ENCODE results near the gene C4BPA.

The C4BPA gene

DNA sequence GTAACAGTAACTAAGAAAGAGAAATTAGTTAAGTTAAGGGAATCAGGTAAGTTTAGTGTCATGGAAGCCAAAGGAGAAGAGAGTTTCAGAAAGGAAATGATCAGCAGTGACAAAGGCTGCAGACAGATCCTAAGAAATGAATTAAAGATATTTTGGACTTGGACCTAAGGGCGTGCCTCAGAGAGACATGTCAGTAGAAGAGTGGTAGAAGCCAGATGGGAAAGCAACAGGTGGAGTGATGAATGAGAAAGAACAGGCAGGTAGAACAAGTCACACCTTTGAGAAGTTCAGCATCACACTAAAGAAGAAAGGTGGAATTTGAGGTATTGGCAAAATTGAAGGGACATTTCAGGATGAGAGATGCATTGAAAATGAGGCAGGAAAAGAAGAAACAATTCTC, 1.4 kb upstream of the C4BPA start:
- in situ Hi-C loops (cut with MboI; ENCODE audit: low sequenced_read_pairs) = no loop called here

DNA sequence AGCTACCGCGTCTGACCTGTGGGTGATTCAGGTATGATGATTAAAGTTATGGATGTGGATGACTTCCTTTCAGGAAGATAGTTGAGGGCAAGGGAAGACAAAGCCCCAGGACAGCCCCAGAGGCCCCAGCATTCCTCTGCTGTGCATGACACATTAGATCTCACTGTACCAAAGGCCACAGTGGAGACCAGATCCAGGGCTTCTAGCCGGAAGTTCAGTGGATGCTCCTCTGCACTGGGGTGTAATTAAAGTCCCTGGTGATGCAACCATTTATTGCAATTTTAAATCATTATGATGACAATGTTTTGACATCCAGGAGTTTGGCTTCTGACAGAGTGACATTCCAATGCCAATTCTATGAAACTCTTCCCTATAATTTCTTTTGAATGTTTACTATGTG, 5.0 kb downstream of the C4BPA start:
- in situ Hi-C loops (cut with MboI; ENCODE audit: low sequenced_read_pairs) = no loop called here

DNA sequence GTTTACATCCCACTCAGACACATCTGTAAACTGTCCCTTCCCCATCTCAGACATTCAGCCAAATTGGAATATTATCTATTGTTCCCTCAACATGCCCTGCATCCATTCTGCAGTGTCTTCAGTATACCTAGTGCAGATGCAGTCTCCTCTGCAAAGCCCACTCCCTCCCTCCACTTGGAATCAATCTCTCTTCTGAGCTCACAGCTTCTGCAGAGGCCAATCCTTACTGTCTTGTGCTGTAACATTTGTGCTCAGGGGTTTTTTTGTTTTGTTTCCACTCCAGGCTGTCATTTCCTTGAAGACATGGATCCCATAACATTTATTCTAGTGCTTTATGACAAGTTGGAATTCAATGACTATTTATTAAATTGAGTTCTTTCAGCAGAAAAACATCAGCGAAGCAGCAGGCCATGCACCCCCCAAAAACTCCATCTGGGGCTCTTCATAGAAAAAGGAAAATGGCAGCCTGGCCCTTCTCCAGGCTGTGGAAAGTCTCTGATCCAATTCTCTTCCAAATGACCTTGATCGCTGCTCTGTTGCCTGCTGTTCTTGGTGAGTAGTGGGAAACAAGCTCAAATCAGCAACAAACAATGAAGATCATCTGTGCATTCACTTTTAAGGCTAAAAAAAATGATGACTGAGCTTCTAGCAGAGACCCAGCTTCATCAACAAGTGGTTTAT, 8.7 kb downstream of the C4BPA start:
- in situ Hi-C loops (cut with MboI; ENCODE audit: low sequenced_read_pairs) = no loop called here

GRCh38 chr1:207115269-207115668, 11.2 kb downstream of the C4BPA start:
- in situ Hi-C loops (cut with MboI; ENCODE audit: low sequenced_read_pairs) = no loop called here

DNA sequence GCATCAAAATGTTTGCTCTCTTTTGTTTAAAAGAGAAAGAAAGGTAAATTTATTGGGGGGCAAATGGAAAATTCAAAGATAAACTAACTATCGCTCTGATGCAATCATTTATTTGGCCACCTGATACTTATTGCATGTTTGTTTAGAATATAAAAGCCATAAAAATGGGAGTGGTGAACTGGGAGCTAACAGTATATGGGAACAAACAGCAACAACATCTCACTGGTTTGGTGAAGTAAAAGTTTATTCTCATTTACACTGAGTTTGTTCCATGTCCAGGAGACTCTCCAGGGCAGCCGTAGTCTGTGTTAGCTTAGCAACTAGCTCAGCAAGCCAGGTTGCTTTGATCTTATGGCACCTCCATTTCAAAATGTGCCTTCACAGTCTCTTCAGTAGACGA, 20.4 kb downstream of the C4BPA start:
- in situ Hi-C loops (cut with MboI; ENCODE audit: low sequenced_read_pairs) = no loop called here

GRCh38 chr1:207128336-207128921, 24.4 kb downstream of the C4BPA start:
- in situ Hi-C loops (cut with MboI; ENCODE audit: low sequenced_read_pairs) = no loop called here

- in situ Hi-C loops (cut with MboI; ENCODE audit: low sequenced_read_pairs) = no loop called here
These were observed 25.0 kb downstream of the C4BPA start for GRCh38 chr1:207129053-207129452.

GRCh38 chr1:207130252-207131036, 26.4 kb downstream of the C4BPA start:
- in situ Hi-C loops (cut with MboI; ENCODE audit: low sequenced_read_pairs) = loop anchor here (10.0 kb wide), 1 partner anchor 54 kb away; no protein-coding TSS in a partner anchor

DNA sequence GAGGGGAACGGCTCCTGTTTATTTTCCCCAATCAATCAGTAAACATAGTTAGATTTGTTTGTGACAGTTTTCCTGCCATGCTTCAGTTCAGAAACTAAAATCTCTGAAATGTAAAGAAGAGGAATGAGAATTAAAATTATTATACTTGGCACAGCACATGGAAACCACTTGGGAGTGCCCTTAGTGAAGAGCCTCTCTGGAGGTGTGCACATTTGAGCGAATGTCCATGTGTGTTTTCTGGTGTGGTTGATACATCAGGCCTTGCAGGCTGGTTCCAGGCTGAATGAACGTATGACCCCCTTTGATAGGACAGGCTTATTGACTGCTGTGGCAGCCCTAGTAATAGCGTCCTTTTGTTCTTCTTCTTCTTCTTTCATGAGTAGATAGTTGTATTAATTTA, 27.1 kb downstream of the C4BPA start:
- in situ Hi-C loops (cut with MboI; ENCODE audit: low sequenced_read_pairs) = loop anchor here (10.0 kb wide), 1 partner anchor 54 kb away; no protein-coding TSS in a partner anchor

DNA sequence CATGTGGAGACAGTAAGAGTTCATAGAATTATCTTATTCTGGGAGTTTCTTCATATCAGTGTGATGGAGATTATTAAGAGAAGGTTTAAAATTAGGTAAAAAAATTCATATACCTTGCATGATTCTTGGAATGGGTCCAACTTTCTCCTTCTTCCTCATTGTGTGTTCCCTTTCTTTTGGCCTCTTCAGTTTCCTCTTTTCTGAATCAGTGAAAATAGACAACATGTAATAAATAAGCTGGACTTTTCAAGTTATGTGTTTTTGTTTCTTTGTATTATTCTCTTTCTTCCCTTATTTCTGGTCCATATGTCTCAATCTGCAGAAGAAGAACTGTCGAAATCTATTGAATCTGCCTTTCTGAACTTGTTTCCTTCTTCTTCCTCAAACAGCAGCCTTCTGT, 30.5 kb downstream of the C4BPA start:
- in situ Hi-C loops (cut with MboI; ENCODE audit: low sequenced_read_pairs) = loop anchor here (10.0 kb wide), 1 partner anchor 50 kb away; no protein-coding TSS in a partner anchor

DNA sequence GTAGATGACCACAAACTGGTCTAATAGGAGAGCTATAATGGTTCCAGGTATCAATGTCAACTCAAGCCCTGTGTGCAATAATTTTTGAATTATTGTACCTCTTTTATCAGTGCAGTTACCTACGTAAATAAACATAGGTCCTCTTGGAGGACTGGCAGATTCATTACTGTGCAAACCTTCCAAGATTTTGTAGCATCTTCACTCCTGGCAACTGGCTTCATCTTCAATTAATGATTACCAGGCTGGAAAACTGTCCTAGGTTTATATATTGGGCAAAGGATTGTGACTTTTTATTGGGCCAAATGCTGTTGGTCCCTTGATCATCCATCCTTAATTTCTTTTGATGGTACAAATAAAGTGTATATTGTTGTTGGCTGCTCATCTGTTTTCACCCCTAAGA, 35.6 kb downstream of the C4BPA start:
- in situ Hi-C loops (cut with MboI; ENCODE audit: low sequenced_read_pairs) = loop anchor here (10.0 kb wide), 1 partner anchor 45 kb away; no protein-coding TSS in a partner anchor

DNA sequence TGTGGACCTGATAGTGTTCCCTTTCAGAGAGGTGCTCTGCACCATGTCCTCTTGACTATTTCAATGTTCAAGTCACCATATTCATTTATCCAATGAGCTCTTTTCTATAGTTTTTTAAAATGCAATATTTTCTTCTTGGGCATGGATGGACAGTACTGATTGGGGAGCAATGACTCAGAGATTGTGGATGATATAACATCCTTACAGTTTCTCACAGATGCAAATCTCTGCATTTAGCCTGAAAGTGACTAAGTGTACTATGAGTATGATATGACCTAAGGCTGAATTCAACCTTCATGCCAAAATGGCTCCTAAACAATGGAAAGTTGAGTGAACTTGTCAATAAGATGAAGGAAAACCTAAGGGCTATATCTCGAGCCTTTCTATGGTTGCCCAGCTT, 36.5 kb downstream of the C4BPA start:
- in situ Hi-C loops (cut with MboI; ENCODE audit: low sequenced_read_pairs) = no loop called here

- in situ Hi-C loops (cut with MboI; ENCODE audit: low sequenced_read_pairs) = no loop called here
These were observed 41.5 kb downstream of the C4BPA start for GRCh38 chr1:207145401-207146058.

- in situ Hi-C loops (cut with MboI; ENCODE audit: low sequenced_read_pairs) = no loop called here
These were observed 47.9 kb downstream of the C4BPA start for GRCh38 chr1:207151920-207152319.

GRCh38 chr1:207152792-207153468, 48.9 kb downstream of the C4BPA start:
- in situ Hi-C loops (cut with MboI; ENCODE audit: low sequenced_read_pairs) = no loop called here

DNA sequence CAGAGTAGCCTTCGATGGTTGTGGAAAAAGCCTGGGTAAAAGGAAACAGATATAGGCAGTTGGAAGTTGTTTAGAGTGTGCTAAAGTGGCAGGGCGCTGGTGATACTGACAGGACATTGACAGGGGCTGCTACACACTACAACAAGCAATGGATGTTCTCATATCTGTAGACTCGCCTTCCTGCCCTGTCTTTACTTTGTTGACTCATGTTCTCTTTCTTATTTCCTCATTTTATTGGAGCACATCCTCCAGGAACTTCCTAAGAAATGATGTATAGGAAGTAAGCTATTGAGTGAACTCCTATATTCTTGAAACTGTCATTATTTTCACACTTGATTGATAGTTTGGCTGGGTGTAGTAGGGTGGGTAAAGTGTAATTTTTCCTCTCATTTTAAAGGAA, 51.0 kb downstream of the C4BPA start:
- in situ Hi-C loops (cut with MboI; ENCODE audit: low sequenced_read_pairs) = no loop called here

DNA sequence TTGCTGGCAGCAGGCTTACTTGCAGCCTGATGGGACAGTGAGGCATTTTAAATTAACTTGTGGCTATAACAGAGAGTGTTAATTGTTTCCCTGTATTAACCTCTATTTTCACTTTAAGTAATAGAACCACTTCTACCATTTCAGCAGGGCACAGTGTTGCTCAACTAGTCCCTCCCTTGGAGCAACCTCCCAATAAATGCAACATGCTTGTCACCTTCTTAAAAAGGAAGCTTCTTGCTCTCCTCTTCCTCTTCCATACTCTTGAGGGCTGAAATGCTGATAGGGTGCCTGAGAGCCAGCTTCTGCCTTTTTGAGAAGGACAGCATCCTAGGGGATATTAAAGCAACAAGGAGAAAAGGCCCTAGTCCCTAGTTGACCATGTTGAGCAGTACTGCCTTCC, 52.1 kb downstream of the C4BPA start:
- in situ Hi-C loops (cut with MboI; ENCODE audit: low sequenced_read_pairs) = no loop called here

GRCh38 chr1:207156826-207157225, 52.8 kb downstream of the C4BPA start:
- in situ Hi-C loops (cut with MboI; ENCODE audit: low sequenced_read_pairs) = no loop called here

DNA sequence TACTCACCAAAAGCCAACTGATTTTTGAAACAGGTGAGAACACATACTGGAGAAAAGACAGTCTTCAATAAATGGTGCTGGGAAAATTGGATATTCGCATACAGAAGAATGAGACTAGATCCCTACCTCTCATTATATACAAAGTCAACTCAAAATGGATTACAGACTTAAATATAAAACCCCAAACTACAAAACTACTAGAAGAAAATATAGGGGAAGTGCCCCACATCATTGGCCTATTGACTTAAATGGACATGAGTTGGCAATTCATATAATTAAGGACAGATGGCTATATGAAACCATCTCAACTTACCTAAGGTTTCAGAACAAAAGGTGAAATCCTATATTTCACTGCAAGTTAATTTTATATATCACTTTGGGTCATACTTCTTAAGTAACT, 60.1 kb downstream of the C4BPA start:
- in situ Hi-C loops (cut with MboI; ENCODE audit: low sequenced_read_pairs) = no loop called here

GRCh38 chr1:207172321-207172720, 68.3 kb downstream of the C4BPA start:
- in situ Hi-C loops (cut with MboI; ENCODE audit: low sequenced_read_pairs) = no loop called here

- in situ Hi-C loops (cut with MboI; ENCODE audit: low sequenced_read_pairs) = no loop called here
These were observed 68.9 kb downstream of the C4BPA start for GRCh38 chr1:207172885-207173284.

Measured in HL-60/S4 (cell line).